Small intestine (tissue), 7 donors: ENCODE measurements around the gene PITPNM3. TPM values are rescaled to one million over a fixed set of nuclear protein-coding genes. Genes with fewer than 3 reads are reported as not detected.

Source experiments
- DNase-seq, 2 donors: peaks; one replicate each; pipeline versions ENCODE4 v3.0.0 to v3.0.0-alpha.2; 2013
- FAIRE-seq: peaks from 2 replicates; lab custom pipeline; 2012; peaks lifted over from hg19 to GRCh38; lab: Jason Lieb, UNC
- H3K27ac ChIP-seq, 3 donors: one replicate each; pipeline ENCODE4 v1.5.1; 2013; ENCODE audit warnings: low read length in 2 of 3, mild to moderate bottlenecking in 2 of 3, control low read depth in 1 of 3, inconsistent platforms in 1 of 3, low read depth in 1 of 3, moderate library complexity in 1 of 3
- H3K27me3 ChIP-seq, 3 donors: one replicate each; pipeline ENCODE4 v1.6.1; 2013; ENCODE audit warnings: low read length in 3 of 3, inconsistent platforms in 1 of 3; ENCODE audit not compliant: control insufficient read depth in 3 of 3, insufficient read depth in 3 of 3
- H3K36me3 ChIP-seq, 3 donors: one replicate each; pipeline ENCODE4 v1.6.1; 2013; ENCODE audit warnings: low read length in 3 of 3, inconsistent platforms in 1 of 3, low read depth in 1 of 3, mild to moderate bottlenecking in 1 of 3, moderate library complexity in 1 of 3; ENCODE audit not compliant: control insufficient read depth in 3 of 3, insufficient read depth in 2 of 3
- H3K4me1 ChIP-seq, 3 donors: one replicate each; pipeline ENCODE4 v1.6.1; 2013; ENCODE audit warnings: low read length in 2 of 3, inconsistent platforms in 1 of 3, low read depth in 1 of 3, mild to moderate bottlenecking in 1 of 3, moderate library complexity in 1 of 3; ENCODE audit not compliant: control insufficient read depth in 3 of 3, insufficient read depth in 2 of 3
- H3K4me3 ChIP-seq, 3 donors: one replicate each; pipeline ENCODE4 v1.5.1; 2013; ENCODE audit warnings: low read length in 3 of 3, control low read depth in 1 of 3, inconsistent platforms in 1 of 3, low read depth in 1 of 3, mild to moderate bottlenecking in 1 of 3, moderate library complexity in 1 of 3
- H3K9me3 ChIP-seq, 2 donors: one replicate each; pipeline ENCODE4 v1.6.1; 2013; ENCODE audit warnings: low read depth in 1 of 2, low read length in 1 of 2; ENCODE audit not compliant: control insufficient read depth in 2 of 2, insufficient read depth in 1 of 2
- WGBS, 3 donors: extraction: QIAGEN DNeasy Blood & Tissue Kit; methylation state at CpG; one replicate each; pipeline ENCODE4 v1.1.7; 2013; 5-methylcytosine and 5-hydroxymethylcytosine counted together
- polyA plus RNA-seq, 4 donors: library from polyadenylated mRNA; stranded (reverse) in 3 of 4; unstranded in 1 of 4; fragments of 200-250 nt in 3 of 4; fragments of 120-200 nt in 1 of 4; gene quantifications; one replicate each; pipeline versions ENCODE4 v1.2.1 to v1.2.3, GENCODE V29; 2013
- donor health status: healthy with polysubstance abuse.
- donor health status: control.
- donor health status: control.
- donor health status: Bipolar disorder and iron deficiency.
- donor health status: healthy.

Gene PITPNM3
- polyA plus RNA-seq, 4 donors, result 0.22 to 1.7 (median 0.70) TPM

GRCh38 chr17:6502142-6502541 lies 54.2 kb downstream of the PITPNM3 start:
- FAIRE-seq (no peak), DNase-seq (no peak)
- Histone ChIP-seq H3K27ac (no peak overlapping the region), H3K27me3 (peaks cover 0 to 5% (median 0%) of the 10 kb centered on the region in 3 donors), H3K4me1 (no peaks in the 10 kb centered on the region), H3K4me3 (no peak overlapping the region), H3K9me3 (no peaks in the 10 kb centered on the region), H3K36me3 (peaks cover 0 to 2% (median 0%) of the 10 kb centered on the region in 3 donors)
- 92 to 95% (median 93%) methylated on average over 11 of the region's 11 CpGs for WGBS, 3 donors

GRCh38 chr17:6501359-6501758 lies 55.0 kb downstream of the PITPNM3 start:
- FAIRE-seq, result no peak
- 77 to 91% (median 81%) methylated on average over 3 of the region's 3 CpGs for WGBS, 3 donors
- H3K4me3 ChIP-seq, result no peak overlapping the region
- H3K36me3 ChIP-seq, result peaks cover 0 to 2% (median 0%) of the 10 kb centered on the region in 3 donors
- H3K4me1 ChIP-seq, result no peaks in the 10 kb centered on the region
- DNase-seq, result no peak
- H3K9me3 ChIP-seq, result no peaks in the 10 kb centered on the region
- H3K27ac ChIP-seq, result no peak overlapping the region
- H3K27me3 ChIP-seq, result peaks cover 0 to 12% (median 0%) of the 10 kb centered on the region in 3 donors

- peaks cover 0 to 14% (median 0%) of the 10 kb centered on the region in 3 donors for H3K27me3 ChIP-seq
- H3K36me3 ChIP-seq, result peaks cover 0 to 2% (median 0%) of the 10 kb centered on the region in 3 donors
- H3K27ac ChIP-seq, result no peak overlapping the region
- no peak for DNase-seq
- H3K4me3 ChIP-seq, result no peak overlapping the region
- H3K9me3 ChIP-seq, result no peaks in the 10 kb centered on the region
- 79 to 88% (median 88%) methylated on average over 10 of the region's 10 CpGs for WGBS, 3 donors
- H3K4me1 ChIP-seq, result no peaks in the 10 kb centered on the region
- no peak for FAIRE-seq
Measured at GRCh38 chr17:6498901-6499540, 57.3 kb downstream of the PITPNM3 start.

- FAIRE-seq, result no peak
- H3K9me3 ChIP-seq, result no peaks in the 10 kb centered on the region
- WGBS, 3 donors, result 66 to 71% (median 69%) methylated on average over 7 of the region's 7 CpGs
- DNase-seq, result no peak
- H3K4me1 ChIP-seq, result no peaks in the 10 kb centered on the region
- no peak overlapping the region for H3K27ac ChIP-seq
- no peak overlapping the region for H3K4me3 ChIP-seq
- peaks cover 0 to 14% (median 0%) of the 10 kb centered on the region in 3 donors for H3K27me3 ChIP-seq
- H3K36me3 ChIP-seq, result peaks cover 0 to 2% (median 0%) of the 10 kb centered on the region in 3 donors
Measured at GRCh38 chr17:6498356-6498755, 58.0 kb downstream of the PITPNM3 start.

- Histone ChIP-seq H3K36me3 (no peaks in the 10 kb centered on the region), H3K9me3 (no peaks in the 10 kb centered on the region), H3K27ac (no peak overlapping the region), H3K4me1 (no peaks in the 10 kb centered on the region), H3K27me3 (peaks cover 0 to 14% (median 0%) of the 10 kb centered on the region in 3 donors), H3K4me3 (no peak overlapping the region)
- WGBS, 3 donors, result 52 to 68% (median 58%) methylated on average over 16 to 17 of the region's 17 CpGs
- FAIRE-seq (no peak), DNase-seq (no peak)
Measured at GRCh38 chr17:6497496-6498221, 58.7 kb downstream of the PITPNM3 start.

- Histone ChIP-seq H3K36me3 (no peaks in the 10 kb centered on the region), H3K4me1 (no peaks in the 10 kb centered on the region), H3K9me3 (no peaks in the 10 kb centered on the region), H3K27ac (no peak overlapping the region), H3K27me3 (peaks cover 0 to 14% (median 0%) of the 10 kb centered on the region in 3 donors), H3K4me3 (no peak overlapping the region)
- no peak for FAIRE-seq
- 57 to 74% (median 66%) methylated on average over 15 of the region's 15 CpGs for WGBS, 3 donors
- DNase-seq, result no peak
Measured at GRCh38 chr17:6496640-6497441, 59.5 kb downstream of the PITPNM3 start.

GRCh38 chr17:6496116-6496481 lies 60.3 kb downstream of the PITPNM3 start:
- DNase-seq, result no peak

GRCh38 chr17:6495450-6496115 lies 60.8 kb downstream of the PITPNM3 start:
- no peak overlapping the region for H3K4me3 ChIP-seq
- no peak overlapping the region for H3K27ac ChIP-seq
- FAIRE-seq, result no peak
- no peak for DNase-seq
- H3K27me3 ChIP-seq, result peaks cover 0 to 14% (median 0%) of the 10 kb centered on the region in 3 donors
- no peaks in the 10 kb centered on the region for H3K4me1 ChIP-seq
- WGBS, 3 donors, result 56 to 69% (median 63%) methylated on average over 15 of the region's 15 CpGs
- no peaks in the 10 kb centered on the region for H3K36me3 ChIP-seq
- H3K9me3 ChIP-seq, result no peaks in the 10 kb centered on the region

More at GRCh38 chr17:6496116-6496481, 60.3 kb downstream of the PITPNM3 start:
- Histone ChIP-seq H3K4me1 (no peaks in the 10 kb centered on the region), H3K36me3 (no peaks in the 10 kb centered on the region), H3K27me3 (peaks cover 0 to 14% (median 0%) of the 10 kb centered on the region in 3 donors), H3K4me3 (no peak overlapping the region), H3K27ac (no peak overlapping the region), H3K9me3 (no peaks in the 10 kb centered on the region)
- no peak for FAIRE-seq
- 14 to 38% (median 27%) methylated on average over 8 of the region's 8 CpGs for WGBS, 3 donors
